Smooth muscle cell (in vitro differentiated cells): ENCODE measurements around the gene TLK2. TPM values are rescaled to one million over a fixed set of nuclear protein-coding genes. Genes with fewer than 3 reads are reported as not detected.

ENCODE experiments used
- DNase-seq: peaks from one replicate; lab custom pipeline; 2025; ENCODE audit not compliant: unreplicated experiment; lab: John Stamatoyannopoulos, UW
- H2AFZ ChIP-seq: fragments of 200-600 bp; sonication (generic); 2 replicates; pipeline ENCODE4 v1.6.0; 2016; ENCODE audit warnings: antibody characterized with exemption, low read depth, mild to moderate bottlenecking
- H3F3A ChIP-seq: fragments of 200-600 bp; sonication (generic); 2 replicates; pipeline ENCODE4 v1.6.0; 2017; ENCODE audit warnings: antibody characterized with exemption, low read depth
- H3K27ac ChIP-seq: fragments of 200-600 bp; sonication (generic); 2 replicates; pipeline ENCODE4 v1.5.1; 2016; ENCODE audit warnings: low read depth, mild to moderate bottlenecking
- H3K27me3 ChIP-seq: fragments of 200-600 bp; sonication (generic); 2 replicates; pipeline ENCODE4 v1.6.1; 2016; ENCODE audit warnings: low read depth, mild to moderate bottlenecking
- H3K36me3 ChIP-seq: fragments of 200-600 bp; sonication (generic); 2 replicates; pipeline ENCODE4 v1.5.1; 2016; ENCODE audit warnings: low read depth
- H3K4me1 ChIP-seq: fragments of 200-600 bp; sonication (generic); 2 replicates; pipeline ENCODE4 v1.5.1; 2016; ENCODE audit warnings: low read depth
- H3K4me2 ChIP-seq: fragments of 200-600 bp; sonication (generic); 2 replicates; pipeline ENCODE4 v1.6.0; 2016; ENCODE audit warnings: mild to moderate bottlenecking
- H3K4me3 ChIP-seq: fragments of 200-600 bp; sonication (generic); 2 replicates; pipeline ENCODE4 v1.5.1; 2016; ENCODE audit warnings: mild to moderate bottlenecking
- H3K79me2 ChIP-seq: fragments of 200-600 bp; sonication (generic); 2 replicates; pipeline ENCODE4 v1.6.0; 2016; ENCODE audit warnings: low read depth, mild to moderate bottlenecking
- H3K9ac ChIP-seq: fragments of 200-600 bp; sonication (generic); 2 replicates; pipeline ENCODE4 v1.6.0; 2016; ENCODE audit warnings: low read depth
- H3K9me3 ChIP-seq: fragments of 200-600 bp; sonication (generic); replicated peaks from 2 replicates; pipeline ENCODE4 v1.5.1; 2016; ENCODE audit warnings: low read depth
- H4K20me1 ChIP-seq: fragments of 200-600 bp; sonication (generic); 2 replicates; pipeline ENCODE4 v1.6.0; 2016; ENCODE audit warnings: low read depth
- CTCF ChIP-seq: fragments of 200-600 bp; sonication (generic); IDR thresholded peaks from 2 replicates; pipeline ENCODE4 v1.5.1; 2017; ENCODE audit warnings: borderline replicate concordance, mild to moderate bottlenecking, antibody characterized with exemption; ENCODE audit not compliant: insufficient read depth, poor library complexity, severe bottlenecking
- WGBS: methylation state at CpG from one replicate; pipeline ENCODE4 v1.1.7; 2016; ENCODE audit warnings: low lambda C conversion rate; 5-methylcytosine and 5-hydroxymethylcytosine counted together
- polyA plus RNA-seq: library from polyadenylated mRNA; unstranded; fragments of >200 nt; fragmentation: Nextera tagmentation; extraction: Ambion mirVana; gene quantifications from 2 replicates; pipeline ENCODE4 v1.2.1, GENCODE V29; 2016
- total RNA-seq: library from RNA; depleted of rRNA; stranded (reverse); fragments of >200 nt; gene quantifications from 2 replicates; pipeline ENCODE4 v1.2.3, GENCODE V29; 2014

The TLK2 gene
- total and polyA plus RNA-seq, 2 experiments from 2014 or later, result 15.9 to 29.2 TPM

- peaks cover 24% of the 10 kb centered on the region for H3K4me1 ChIP-seq
- TF ChIP-seq CTCF, result no peak
- H3K4me2 ChIP-seq, result no peak overlapping the region
- H3K9me3 ChIP-seq, result no peaks in the 10 kb centered on the region
- no peak overlapping the region for H2AFZ ChIP-seq
- H3F3A ChIP-seq, result no peaks in the 10 kb centered on the region
- H3K36me3 ChIP-seq, result no peaks in the 10 kb centered on the region
- WGBS, result 96% methylated on average over 11 of the region's 11 CpGs
- no peak for DNase-seq
- no peaks in the 10 kb centered on the region for H3K79me2 ChIP-seq
- no peak overlapping the region for H3K4me3 ChIP-seq
- H3K27ac ChIP-seq, result no peak overlapping the region
- no peaks in the 10 kb centered on the region for H4K20me1 ChIP-seq
- no peaks in the 10 kb centered on the region for H3K27me3 ChIP-seq
- H3K9ac ChIP-seq, result no peak overlapping the region
These were observed 142.6 kb downstream of the TLK2 start for GRCh38 chr17:62621223-62621622.

- H3K9me3 ChIP-seq, result no peaks in the 10 kb centered on the region
- H3F3A ChIP-seq, result peaks cover 4% of the 10 kb centered on the region
- no peak for TF ChIP-seq CTCF
- no peaks in the 10 kb centered on the region for H3K27me3 ChIP-seq
- H3K79me2 ChIP-seq, result peaks cover 27% of the 10 kb centered on the region
- WGBS, result 44% methylated on average over 19 of the region's 19 CpGs
- H4K20me1 ChIP-seq, result peaks cover 16% of the 10 kb centered on the region
- no peaks in the 10 kb centered on the region for H3K36me3 ChIP-seq
- peak overlapping the region; percentile 83 for H3K4me2 ChIP-seq
- peak overlapping the region; percentile 98 for H3K27ac ChIP-seq
- no peak for DNase-seq
- no peak overlapping the region for H3K4me3 ChIP-seq
- no peak overlapping the region for H2AFZ ChIP-seq
- H3K9ac ChIP-seq, result no peak overlapping the region
- peaks cover 35% of the 10 kb centered on the region for H3K4me1 ChIP-seq
These were observed 146.7 kb downstream of the TLK2 start for GRCh38 chr17:62625184-62625869.

- Histone ChIP-seq H3K36me3 (no peaks in the 10 kb centered on the region), H3K4me2 (peak overlapping the region; percentile 83), H3F3A (peaks cover 4% of the 10 kb centered on the region), H4K20me1 (peaks cover 21% of the 10 kb centered on the region), H3K79me2 (peaks cover 32% of the 10 kb centered on the region), H3K27me3 (no peaks in the 10 kb centered on the region), H3K9ac (no peak overlapping the region), H3K4me3 (no peak overlapping the region), H2AFZ (no peak overlapping the region), H3K27ac (peak overlapping the region; percentile 98), H3K4me1 (peaks cover 35% of the 10 kb centered on the region), H3K9me3 (no peaks in the 10 kb centered on the region)
- DNase-seq, result no peak
- no peak for TF ChIP-seq CTCF
- WGBS, result 25% methylated on average over 4 of the region's 4 CpGs
These were observed 147.2 kb downstream of the TLK2 start for GRCh38 chr17:62625870-62626200.

GRCh38 chr17:62626719-62627218, 148.1 kb downstream of the TLK2 start:
- Histone ChIP-seq H3K27ac (peak overlapping the region; percentile 98), H3K36me3 (no peaks in the 10 kb centered on the region), H3K9me3 (no peaks in the 10 kb centered on the region), H3K79me2 (peaks cover 42% of the 10 kb centered on the region), H3F3A (peaks cover 4% of the 10 kb centered on the region), H3K4me2 (peak overlapping the region; percentile 83), H3K27me3 (no peaks in the 10 kb centered on the region), H2AFZ (no peak overlapping the region), H3K4me1 (peaks cover 35% of the 10 kb centered on the region), H4K20me1 (peaks cover 30% of the 10 kb centered on the region), H3K9ac (peak overlapping the region; percentile 97), H3K4me3 (peak overlapping the region; percentile 85)
- no peak for TF ChIP-seq CTCF
- 2% methylated on average over 15 of the region's 21 CpGs for WGBS
- peak; percentile 80 for DNase-seq
